WI38 (cell line): Measurements from ENCODE around the gene ROCK1.

Experiments used
- H3K4me3 ChIP-seq: 2 replicates; pipeline ENCODE4 v1.5.1; 2011; ENCODE audit warnings: low read depth, mild to moderate bottlenecking, control low read depth, low read length
- TF ChIP-seq, protein P1 (sequence below): IDR thresholded peaks from 2 replicates; pipeline ENCODE4 v1.5.1; 2012; ENCODE audit warnings: low read depth, mild to moderate bottlenecking, control low read depth, low read length

ROCK1 gene

DNA sequence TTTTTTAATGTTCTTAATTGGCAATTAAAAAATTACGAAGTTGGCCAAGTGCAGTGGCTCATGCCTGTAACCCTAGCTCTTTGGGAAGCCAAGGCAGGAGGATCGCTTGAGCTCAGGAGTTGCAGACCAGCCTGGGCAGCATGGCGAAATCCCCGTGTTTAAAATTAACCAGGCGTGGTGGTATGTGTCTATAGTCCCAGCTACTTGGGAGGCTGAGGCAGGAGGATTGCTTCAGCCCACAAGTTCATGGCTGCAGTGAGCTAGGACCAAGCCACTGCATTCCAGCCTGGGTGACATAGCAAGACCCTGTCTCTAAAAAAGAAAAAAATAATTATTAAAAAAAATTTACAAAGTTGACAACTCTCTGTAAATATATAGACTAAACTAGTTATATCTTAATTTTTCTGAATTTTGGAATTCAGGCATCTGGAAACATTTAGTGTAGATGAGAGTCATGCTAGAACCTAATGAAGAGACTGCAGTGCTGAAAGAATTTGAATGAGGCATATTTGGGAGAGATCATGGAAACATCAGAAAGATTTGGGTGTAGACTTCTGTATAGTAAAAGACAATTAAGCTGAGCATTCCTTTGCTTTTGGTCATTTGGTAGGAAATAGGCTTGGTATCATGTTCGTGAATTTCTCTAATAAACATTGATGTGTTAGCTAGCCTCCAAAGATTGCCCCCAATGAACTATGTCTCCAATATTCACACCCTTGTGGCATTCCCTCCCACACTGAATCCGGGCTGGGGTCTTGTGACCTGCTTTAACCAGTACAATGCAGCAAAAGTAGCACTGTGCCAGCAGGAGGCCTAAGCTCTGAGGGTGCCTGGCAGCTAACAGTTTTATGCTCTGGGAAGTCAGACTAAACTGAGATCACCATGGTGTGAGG is 4.2 kb upstream of the ROCK1 start:
- TF ChIP-seq, protein P1, sequence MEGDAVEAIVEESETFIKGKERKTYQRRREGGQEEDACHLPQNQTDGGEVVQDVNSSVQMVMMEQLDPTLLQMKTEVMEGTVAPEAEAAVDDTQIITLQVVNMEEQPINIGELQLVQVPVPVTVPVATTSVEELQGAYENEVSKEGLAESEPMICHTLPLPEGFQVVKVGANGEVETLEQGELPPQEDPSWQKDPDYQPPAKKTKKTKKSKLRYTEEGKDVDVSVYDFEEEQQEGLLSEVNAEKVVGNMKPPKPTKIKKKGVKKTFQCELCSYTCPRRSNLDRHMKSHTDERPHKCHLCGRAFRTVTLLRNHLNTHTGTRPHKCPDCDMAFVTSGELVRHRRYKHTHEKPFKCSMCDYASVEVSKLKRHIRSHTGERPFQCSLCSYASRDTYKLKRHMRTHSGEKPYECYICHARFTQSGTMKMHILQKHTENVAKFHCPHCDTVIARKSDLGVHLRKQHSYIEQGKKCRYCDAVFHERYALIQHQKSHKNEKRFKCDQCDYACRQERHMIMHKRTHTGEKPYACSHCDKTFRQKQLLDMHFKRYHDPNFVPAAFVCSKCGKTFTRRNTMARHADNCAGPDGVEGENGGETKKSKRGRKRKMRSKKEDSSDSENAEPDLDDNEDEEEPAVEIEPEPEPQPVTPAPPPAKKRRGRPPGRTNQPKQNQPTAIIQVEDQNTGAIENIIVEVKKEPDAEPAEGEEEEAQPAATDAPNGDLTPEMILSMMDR = no peak
- no peak overlapping the region for H3K4me3 ChIP-seq

DNA sequence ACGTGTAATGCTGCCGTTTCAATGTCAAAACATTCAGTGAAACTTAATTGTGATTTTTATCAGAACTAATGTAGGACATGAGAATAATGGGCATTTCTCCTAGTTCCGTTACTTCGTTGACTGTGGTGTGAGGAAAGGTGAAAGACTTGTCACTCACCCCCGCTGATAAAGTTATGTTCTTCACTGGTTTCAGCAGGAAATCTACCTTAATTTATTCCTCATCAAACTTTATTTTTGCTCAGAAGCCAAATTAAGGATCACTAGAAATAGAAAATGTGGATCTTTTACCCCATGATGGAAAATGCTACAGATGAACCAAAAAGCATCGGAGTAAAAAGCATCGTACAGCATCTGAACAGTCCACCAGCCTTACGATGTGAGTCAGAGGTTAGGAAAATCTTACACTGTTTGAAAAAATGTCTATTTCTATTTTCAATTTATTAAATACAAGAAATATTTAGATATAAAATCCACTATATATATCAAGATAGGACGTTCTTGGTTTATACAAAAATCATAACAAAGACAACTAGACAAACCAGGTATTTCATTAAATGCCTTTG is 1.0 kb upstream of the ROCK1 start:
- H3K4me3 ChIP-seq = peak overlapping the region; percentile 72
- TF ChIP-seq, protein P1 = no peak

DNA sequence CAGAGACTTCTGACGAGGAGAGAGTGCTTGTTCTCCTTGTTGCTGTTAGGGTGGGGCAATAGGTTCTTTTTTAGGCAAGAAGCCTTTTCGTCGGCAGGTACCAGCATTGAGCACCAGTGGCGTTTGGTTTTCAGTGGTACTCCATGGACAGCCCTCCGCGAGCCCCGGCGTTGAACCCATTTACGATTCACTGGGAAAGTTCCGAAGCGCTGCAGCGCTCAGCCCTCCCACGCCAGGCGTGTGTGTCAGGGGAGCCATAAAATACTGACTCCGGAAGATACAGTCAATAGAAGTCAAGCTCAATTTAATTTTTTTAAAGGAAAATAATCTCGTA is 494 bp upstream of the ROCK1 start:
- H3K4me3 ChIP-seq = peak overlapping the region; percentile 72
- TF ChIP-seq, protein P1 = no peak

DNA sequence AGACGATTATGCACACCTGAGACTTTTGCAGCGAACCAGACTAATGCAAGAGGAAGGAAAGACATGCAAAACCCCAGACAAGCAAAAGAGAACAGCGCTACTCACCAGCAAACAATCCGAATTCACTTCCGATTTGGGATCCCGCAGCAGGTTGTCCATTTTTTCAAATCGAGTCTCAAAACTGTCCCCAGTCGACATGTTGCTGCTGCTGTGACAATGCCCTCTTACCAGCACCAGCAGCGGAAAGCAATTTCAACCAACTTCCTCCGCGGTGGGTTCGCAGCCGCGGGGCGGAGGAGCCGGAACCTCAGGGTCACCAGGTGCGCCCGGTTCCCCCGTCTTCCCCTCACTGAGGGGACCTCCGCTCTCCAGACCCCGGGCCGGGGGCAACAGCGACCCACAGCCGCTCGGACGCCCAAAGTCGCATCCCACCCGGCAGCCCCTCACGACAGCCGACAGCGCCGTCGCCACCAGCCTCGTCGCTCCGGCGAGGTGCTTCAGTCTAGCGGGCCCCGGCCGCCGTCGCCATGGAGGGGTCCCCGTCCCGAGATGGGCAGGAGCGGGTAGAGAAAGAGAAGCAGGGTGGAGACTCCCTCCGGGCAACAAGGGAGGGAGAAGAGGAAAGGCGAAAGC is 784 bp downstream of the ROCK1 start:
- TF ChIP-seq, protein P1 = no peak
- peak overlapping the region; percentile 80 for H3K4me3 ChIP-seq

DNA sequence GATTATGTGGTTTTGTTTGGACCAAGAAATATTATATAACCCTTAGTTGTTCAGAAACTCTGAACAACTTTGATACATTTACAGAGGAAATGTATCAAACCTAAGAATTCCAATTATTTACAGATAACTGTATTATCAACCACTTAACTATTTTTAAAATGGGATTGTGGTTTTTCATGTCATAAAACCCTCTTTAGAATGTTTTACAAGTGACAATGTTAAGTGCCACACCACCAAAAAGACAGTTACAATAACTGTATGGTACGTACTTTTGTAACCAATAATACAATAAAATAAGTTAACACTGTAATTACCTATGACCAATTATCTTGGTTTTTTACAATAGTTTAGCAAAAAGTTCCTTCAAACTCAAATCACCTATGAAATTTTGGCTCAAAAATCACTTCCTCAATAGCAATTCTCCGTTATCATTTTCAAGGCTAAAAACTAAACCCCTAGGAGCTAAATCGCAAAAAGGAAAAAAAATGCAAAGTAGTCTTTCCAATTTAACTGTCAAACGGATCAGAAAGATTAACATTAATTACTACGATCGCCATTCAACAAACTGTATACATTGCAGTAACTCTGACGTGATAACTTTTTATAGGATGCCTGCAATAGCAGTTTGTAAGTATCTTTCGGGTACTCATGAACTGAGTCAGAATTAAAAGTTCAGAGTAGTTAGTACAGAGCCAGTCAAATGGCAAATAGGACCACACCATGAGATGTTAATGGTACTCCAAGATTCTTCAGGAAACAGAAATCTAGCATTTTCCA is 1.5 kb downstream of the ROCK1 start:
- TF ChIP-seq, protein P1 = no peak
- peak overlapping the region; percentile 80 for H3K4me3 ChIP-seq

DNA sequence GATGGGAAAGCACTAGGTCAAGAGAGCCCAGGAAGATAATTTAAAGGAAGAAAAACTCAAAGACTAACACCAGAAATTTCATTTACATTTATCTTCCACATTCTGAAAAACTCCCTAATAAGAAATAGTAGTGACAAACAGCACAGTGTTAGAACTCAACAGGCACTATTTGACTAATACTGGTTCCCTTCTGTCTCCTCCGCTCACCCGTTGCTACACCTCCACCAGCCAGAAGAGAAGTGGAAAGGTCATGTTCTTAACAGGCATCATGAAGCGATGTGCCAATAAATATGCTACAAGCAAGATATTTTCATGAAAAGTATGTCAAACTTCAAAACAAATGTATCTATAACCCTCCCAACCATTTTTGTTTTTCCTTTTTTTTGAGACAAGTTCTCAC is 5.7 kb downstream of the ROCK1 start:
- H3K4me3 ChIP-seq = no peak overlapping the region
- TF ChIP-seq, protein P1 = no peak
